Measurements from ENCODE around the gene SNTN. TPM values are rescaled to one million over a fixed set of nuclear protein-coding genes. Genes with fewer than 3 reads are reported as not detected.

SNTN gene
- total RNA-seq, 1 experiment from 2014 or later: not detected

- DNase-seq: no peak
- no peaks in the 10 kb centered on the region for H3K36me3 ChIP-seq
- H3K27me3 ChIP-seq: no peaks in the 10 kb centered on the region
- H3K4me3 ChIP-seq: no peak overlapping the region
- H3K27ac ChIP-seq: no peak overlapping the region
- no peaks in the 10 kb centered on the region for H3K4me1 ChIP-seq
- H3K9me3 ChIP-seq (replicated peaks): no peaks in the 10 kb centered on the region
These were observed 54.0 kb downstream of the SNTN start for GRCh38 chr3:63706321-63707085.

DNA sequence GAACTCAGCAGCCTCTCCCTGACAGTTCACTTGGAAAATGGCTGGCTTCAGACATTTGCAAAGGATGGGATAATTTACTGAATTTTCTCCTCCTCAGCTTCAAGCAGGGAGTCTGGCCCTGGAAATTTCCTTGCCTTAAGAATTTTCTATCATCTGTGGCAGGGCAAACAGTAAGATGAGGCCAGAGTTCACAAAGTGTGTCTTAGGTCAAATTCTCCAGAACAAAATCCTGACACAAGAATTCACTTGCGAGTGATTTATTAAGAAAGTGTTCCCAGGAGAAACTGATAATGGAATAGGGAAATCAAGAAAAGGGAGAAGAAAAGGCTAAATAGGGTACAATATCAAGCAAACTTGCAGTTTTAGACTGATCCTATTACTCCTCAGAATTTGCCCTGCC, 55.3 kb downstream of the SNTN start:
- Histone ChIP-seq H3K9me3 (replicated peaks) (no peaks in the 10 kb centered on the region), H3K27me3 (no peaks in the 10 kb centered on the region), H3K27ac (no peak overlapping the region), H3K4me3 (no peak overlapping the region), H3K4me1 (no peaks in the 10 kb centered on the region), H3K36me3 (no peaks in the 10 kb centered on the region)
- no peak for DNase-seq

GRCh38 chr3:63709576-63709975, 57.1 kb downstream of the SNTN start:
- Histone ChIP-seq H3K9me3 (replicated peaks) (no peaks in the 10 kb centered on the region), H3K27ac (no peak overlapping the region), H3K4me1 (no peaks in the 10 kb centered on the region), H3K4me3 (no peak overlapping the region), H3K27me3 (no peaks in the 10 kb centered on the region), H3K36me3 (no peaks in the 10 kb centered on the region)
- no peak for DNase-seq

Other genes with a start within 250 kb of the SNTN start
- not detected in 2 replicates for gene C3orf49, start 166.6 kb downstream of the SNTN start, total RNA-seq (2014; rRNA removed; shearing (Covaris generic))
- 35.2 and 41.4 TPM in 2 replicates for gene THOC7, start 211.1 kb downstream of the SNTN start, total RNA-seq (2014; rRNA removed; shearing (Covaris generic))
- 7.1 and 10.4 TPM in 2 replicates for gene ATXN7, start 211.2 kb downstream of the SNTN start, total RNA-seq (2014; rRNA removed; shearing (Covaris generic))

Measured in SJCRH30 (cell line).